GM12865 (cell line): ENCODE data around the gene C2CD4D.

Experiments used
- DNase-seq: peaks from one replicate; pipeline ENCODE4 v3.0.0; 2010; ENCODE audit warnings: low read depth
- H3K4me3 ChIP-seq: 2 replicates; pipeline ENCODE4 v1.5.1; 2011; ENCODE audit warnings: mild to moderate bottlenecking, low read depth, low read length, control low read depth
- TF ChIP-seq, protein P1 (sequence below): IDR thresholded peaks from 2 replicates; pipeline ENCODE4 v1.5.1; 2011; ENCODE audit warnings: low read length, control low read depth, low read depth, inconsistent platforms; ENCODE audit not compliant: insufficient read depth; ENCODE audit errors: missing control alignments

The C2CD4D gene

DNA sequence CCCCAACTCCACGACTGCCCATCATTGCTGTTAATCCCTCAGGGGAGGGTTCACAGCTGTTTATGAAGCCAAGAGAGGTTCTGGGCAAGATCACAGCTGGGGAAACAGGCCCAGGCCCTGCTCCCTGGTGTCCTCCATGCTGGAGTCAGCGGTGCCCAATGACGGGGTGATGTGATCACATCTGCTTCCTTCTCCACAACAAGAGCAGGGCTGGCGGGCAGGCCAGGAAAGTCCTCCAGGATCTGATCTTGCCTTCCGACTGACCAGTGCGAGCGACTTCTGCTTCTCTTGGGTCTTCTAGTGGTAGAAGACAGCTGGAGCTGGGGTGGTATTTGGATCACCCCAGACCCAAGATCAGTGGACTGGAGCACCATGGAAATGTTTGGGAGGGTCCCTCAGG lies 33.5 kb downstream of the C2CD4D start:
- TF ChIP-seq, protein P1, sequence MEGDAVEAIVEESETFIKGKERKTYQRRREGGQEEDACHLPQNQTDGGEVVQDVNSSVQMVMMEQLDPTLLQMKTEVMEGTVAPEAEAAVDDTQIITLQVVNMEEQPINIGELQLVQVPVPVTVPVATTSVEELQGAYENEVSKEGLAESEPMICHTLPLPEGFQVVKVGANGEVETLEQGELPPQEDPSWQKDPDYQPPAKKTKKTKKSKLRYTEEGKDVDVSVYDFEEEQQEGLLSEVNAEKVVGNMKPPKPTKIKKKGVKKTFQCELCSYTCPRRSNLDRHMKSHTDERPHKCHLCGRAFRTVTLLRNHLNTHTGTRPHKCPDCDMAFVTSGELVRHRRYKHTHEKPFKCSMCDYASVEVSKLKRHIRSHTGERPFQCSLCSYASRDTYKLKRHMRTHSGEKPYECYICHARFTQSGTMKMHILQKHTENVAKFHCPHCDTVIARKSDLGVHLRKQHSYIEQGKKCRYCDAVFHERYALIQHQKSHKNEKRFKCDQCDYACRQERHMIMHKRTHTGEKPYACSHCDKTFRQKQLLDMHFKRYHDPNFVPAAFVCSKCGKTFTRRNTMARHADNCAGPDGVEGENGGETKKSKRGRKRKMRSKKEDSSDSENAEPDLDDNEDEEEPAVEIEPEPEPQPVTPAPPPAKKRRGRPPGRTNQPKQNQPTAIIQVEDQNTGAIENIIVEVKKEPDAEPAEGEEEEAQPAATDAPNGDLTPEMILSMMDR = no peak
- no peak for DNase-seq

DNA sequence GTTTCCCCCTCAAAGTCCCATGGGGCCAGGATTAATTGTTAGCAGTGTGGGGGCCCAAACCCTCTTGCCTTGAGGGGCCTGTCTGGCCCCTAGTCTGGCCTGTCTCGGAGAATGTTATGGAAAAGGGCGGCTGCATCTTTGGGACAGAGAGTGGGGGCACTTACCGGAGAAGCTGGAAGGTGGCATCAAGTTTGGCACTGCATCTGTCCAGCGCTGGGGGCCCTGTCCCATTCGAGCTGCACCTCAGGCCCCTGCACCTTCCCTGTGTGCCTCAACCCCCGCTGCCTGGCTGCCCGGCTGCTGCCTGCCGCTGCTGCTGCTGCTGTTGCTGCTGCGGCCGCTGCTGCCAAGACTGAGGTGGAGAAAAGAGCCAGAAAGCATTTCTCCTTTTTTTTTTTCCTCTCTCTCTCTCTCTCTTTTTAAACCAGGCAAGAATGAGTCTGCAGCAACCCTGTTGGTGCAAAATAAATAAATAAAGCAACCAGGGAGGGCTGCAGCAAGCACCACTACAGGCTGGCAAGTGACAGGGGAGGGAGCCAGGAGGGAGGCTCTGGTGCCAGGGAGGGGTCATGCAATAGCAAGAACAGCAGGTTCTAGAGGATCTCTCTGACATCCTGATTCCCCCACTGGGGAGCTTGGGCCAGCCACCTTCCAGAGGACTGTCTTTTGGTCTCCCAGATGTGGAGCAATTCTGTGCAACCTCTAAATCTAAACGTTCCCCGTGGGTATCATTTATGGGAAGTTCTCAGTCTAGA lies 34.4 kb downstream of the C2CD4D start, which contains the start of gene LINGO4:
Gene LINGO4 (minus strand): TSS at position 354 of the 755 bp plus-strand sequence. CDS start 2,715 bp downstream, outside the sequence.
- no peak within 1 kb of the TSS for H3K4me3 ChIP-seq
- no peak for DNase-seq

More for the DNA sequence above, 33.5 kb downstream of the C2CD4D start:
- H3K4me3 ChIP-seq = no peak overlapping the region

GRCh38 chr1:151803915-151804314 lies 35.7 kb downstream of the C2CD4D start:
- no peak for DNase-seq
- TF ChIP-seq, protein P1 = no peak
- H3K4me3 ChIP-seq = no peak overlapping the region

More for the DNA sequence above, 34.4 kb downstream of the C2CD4D start, which contains the start of gene LINGO4:
- TF ChIP-seq, protein P1 = no peak

DNA sequence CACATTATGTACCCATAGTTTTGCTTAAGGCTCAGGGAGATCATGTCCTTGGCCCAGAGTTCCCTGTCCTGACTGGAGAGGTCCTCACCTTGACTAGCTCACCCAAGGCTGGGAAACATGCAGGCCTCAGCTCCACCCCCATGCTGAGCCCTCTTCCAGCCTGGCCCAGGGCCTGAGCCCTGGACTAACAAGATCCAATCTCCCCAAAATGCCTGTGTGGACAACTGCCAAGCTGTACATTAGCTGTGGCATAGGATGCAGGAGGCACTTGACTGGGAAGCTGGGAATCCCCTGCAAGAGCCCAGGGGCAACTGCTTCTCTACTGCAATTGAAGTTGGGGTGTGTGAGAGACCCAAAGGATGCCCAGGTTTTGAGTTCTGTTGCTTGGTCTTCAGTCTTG lies 36.5 kb downstream of the C2CD4D start:
- TF ChIP-seq, protein P1 = no peak
- H3K4me3 ChIP-seq = no peak overlapping the region
- no peak for DNase-seq

DNA sequence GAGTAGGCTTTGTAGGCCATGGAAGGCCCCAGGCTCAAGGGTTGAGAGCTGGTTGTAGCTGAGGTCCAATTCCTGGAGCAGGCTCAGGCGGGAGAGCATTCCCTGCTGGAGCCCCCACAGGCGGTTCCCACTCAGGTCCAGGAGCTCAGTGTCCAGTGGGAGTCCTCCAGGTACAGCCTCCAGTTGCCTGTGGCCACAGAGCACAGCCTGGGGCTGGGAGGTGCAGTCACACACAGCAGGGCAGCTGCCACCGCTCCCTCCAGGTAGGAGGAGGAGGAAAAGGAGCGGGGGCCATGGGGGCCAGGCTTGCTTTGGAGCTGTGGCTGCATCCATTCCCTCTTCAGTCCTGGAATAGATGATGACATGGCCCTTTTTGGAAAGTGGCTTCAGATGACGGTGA lies 37.2 kb downstream of the C2CD4D start:
- TF ChIP-seq, protein P1 = no peak
- no peak overlapping the region for H3K4me3 ChIP-seq
- DNase-seq = no peak

GRCh38 chr1:151801846-151802245 lies 37.8 kb downstream of the C2CD4D start:
- TF ChIP-seq, protein P1 = no peak
- no peak overlapping the region for H3K4me3 ChIP-seq
- DNase-seq = no peak

DNA sequence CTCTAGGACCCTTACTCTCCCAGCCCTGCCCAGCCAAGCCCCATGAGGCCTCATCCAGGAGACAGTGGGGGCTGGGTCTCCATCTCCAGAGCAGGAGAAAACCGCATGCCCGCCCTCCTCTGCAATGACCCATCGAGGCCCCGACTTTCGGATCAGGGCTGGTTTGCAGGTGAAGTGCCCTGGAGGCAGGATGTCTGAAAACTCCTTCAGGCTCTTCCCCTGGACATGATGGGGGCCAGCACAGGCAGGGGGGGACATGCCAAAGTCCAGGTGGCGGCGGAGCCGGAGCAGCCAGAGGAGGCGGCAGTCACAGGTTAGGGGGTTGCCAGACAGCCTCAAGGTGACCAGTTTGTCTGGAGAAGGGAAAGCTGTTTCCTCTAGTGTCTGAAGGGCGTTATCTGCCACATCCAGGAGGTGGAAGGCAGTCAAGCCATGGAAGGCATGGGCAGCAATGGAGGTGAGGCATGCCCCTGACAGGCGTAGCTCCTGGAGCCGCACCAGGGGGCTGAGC lies 38.3 kb downstream of the C2CD4D start:
- DNase-seq = no peak
- H3K4me3 ChIP-seq = no peak overlapping the region
- TF ChIP-seq, protein P1 = no peak
